ENCODE results near the gene FEZF1. TPM values are rescaled to one million over a fixed set of nuclear protein-coding genes. Genes with fewer than 3 reads are reported as not detected.

Gene FEZF1
- total RNA-seq: not detected

- Mint-ChIP-seq H3K27me3 (peaks cover 94% of the 10 kb centered on the region), H3K27ac (no peak within 1 kb of the TSS), H3K4me1 (no peaks in the 10 kb centered on the region), H3K36me3 (peaks cover 2% of the 10 kb centered on the region), H3K4me3 (peak within 1 kb of the TSS; percentile 14), H3K9me3 (peaks cover 7% of the 10 kb centered on the region)
- DNase-seq: no peak
Observed at GRCh38 chr7:122304319-122304975, at the start of gene FEZF1. FEZF1 (minus strand) TSS chr7:122304750; CDS start chr7:122304437, 313 bp downstream.

- no peaks in the 10 kb centered on the region for H3K9me3 Mint-ChIP-seq
- no peak overlapping the region for H3K27ac Mint-ChIP-seq
- H3K4me3 Mint-ChIP-seq: no peak overlapping the region
- H3K4me1 Mint-ChIP-seq: no peaks in the 10 kb centered on the region
- no peaks in the 10 kb centered on the region for H3K36me3 Mint-ChIP-seq
- no peaks in the 10 kb centered on the region for H3K27me3 Mint-ChIP-seq
- DNase-seq: no peak
Observed at GRCh38 chr7:122352454-122352853, 47.9 kb upstream of the FEZF1 start.

GRCh38 chr7:122350701-122351100 is 46.2 kb upstream of the FEZF1 start:
- H3K9me3 Mint-ChIP-seq: no peaks in the 10 kb centered on the region
- no peak for DNase-seq
- no peaks in the 10 kb centered on the region for H3K36me3 Mint-ChIP-seq
- no peaks in the 10 kb centered on the region for H3K4me1 Mint-ChIP-seq
- no peaks in the 10 kb centered on the region for H3K27me3 Mint-ChIP-seq
- no peak overlapping the region for H3K27ac Mint-ChIP-seq
- no peak overlapping the region for H3K4me3 Mint-ChIP-seq

GRCh38 chr7:122344303-122344620 is 39.7 kb upstream of the FEZF1 start:
- DNase-seq: no peak
- no peak overlapping the region for H3K4me3 Mint-ChIP-seq
- H3K27ac Mint-ChIP-seq: no peak overlapping the region
- no peaks in the 10 kb centered on the region for H3K27me3 Mint-ChIP-seq
- no peaks in the 10 kb centered on the region for H3K4me1 Mint-ChIP-seq
- no peaks in the 10 kb centered on the region for H3K9me3 Mint-ChIP-seq
- no peaks in the 10 kb centered on the region for H3K36me3 Mint-ChIP-seq

GRCh38 chr7:122343601-122344302 is 39.2 kb upstream of the FEZF1 start:
- no peak overlapping the region for H3K27ac Mint-ChIP-seq
- H3K4me3 Mint-ChIP-seq: no peak overlapping the region
- no peaks in the 10 kb centered on the region for H3K36me3 Mint-ChIP-seq
- H3K9me3 Mint-ChIP-seq: no peaks in the 10 kb centered on the region
- H3K27me3 Mint-ChIP-seq: no peaks in the 10 kb centered on the region
- no peaks in the 10 kb centered on the region for H3K4me1 Mint-ChIP-seq
- no peak for DNase-seq

GRCh38 chr7:122340427-122340826 is 35.9 kb upstream of the FEZF1 start:
- Mint-ChIP-seq H3K36me3 (no peaks in the 10 kb centered on the region), H3K9me3 (no peaks in the 10 kb centered on the region), H3K4me1 (no peaks in the 10 kb centered on the region), H3K4me3 (no peak overlapping the region), H3K27me3 (no peaks in the 10 kb centered on the region), H3K27ac (no peak overlapping the region)
- DNase-seq: no peak

- no peaks in the 10 kb centered on the region for H3K9me3 Mint-ChIP-seq
- H3K4me3 Mint-ChIP-seq: no peak overlapping the region
- no peaks in the 10 kb centered on the region for H3K4me1 Mint-ChIP-seq
- H3K27me3 Mint-ChIP-seq: no peaks in the 10 kb centered on the region
- DNase-seq: no peak
- H3K27ac Mint-ChIP-seq: no peak overlapping the region
- no peaks in the 10 kb centered on the region for H3K36me3 Mint-ChIP-seq
Observed at GRCh38 chr7:122339145-122339904, 34.8 kb upstream of the FEZF1 start.

- Mint-ChIP-seq H3K9me3 (no peaks in the 10 kb centered on the region), H3K4me1 (no peaks in the 10 kb centered on the region), H3K27ac (no peak overlapping the region), H3K4me3 (no peak overlapping the region), H3K27me3 (no peaks in the 10 kb centered on the region), H3K36me3 (no peaks in the 10 kb centered on the region)
- no peak for DNase-seq
Observed at GRCh38 chr7:122337011-122337410, 32.5 kb upstream of the FEZF1 start.

GRCh38 chr7:122329145-122329802 is 24.7 kb upstream of the FEZF1 start:
- Mint-ChIP-seq H3K36me3 (no peaks in the 10 kb centered on the region), H3K4me3 (no peak overlapping the region), H3K4me1 (no peaks in the 10 kb centered on the region), H3K27me3 (no peaks in the 10 kb centered on the region), H3K27ac (no peak overlapping the region), H3K9me3 (no peaks in the 10 kb centered on the region)
- no peak for DNase-seq

- Mint-ChIP-seq H3K9me3 (no peaks in the 10 kb centered on the region), H3K4me1 (no peaks in the 10 kb centered on the region), H3K4me3 (no peak overlapping the region), H3K27me3 (no peaks in the 10 kb centered on the region), H3K36me3 (no peaks in the 10 kb centered on the region), H3K27ac (no peak overlapping the region)
- no peak for DNase-seq
Observed at GRCh38 chr7:122327969-122328368, 23.4 kb upstream of the FEZF1 start.

- H3K4me1 Mint-ChIP-seq: no peaks in the 10 kb centered on the region
- H3K36me3 Mint-ChIP-seq: no peaks in the 10 kb centered on the region
- no peak overlapping the region for H3K27ac Mint-ChIP-seq
- no peak for DNase-seq
- no peaks in the 10 kb centered on the region for H3K9me3 Mint-ChIP-seq
- H3K4me3 Mint-ChIP-seq: no peak overlapping the region
- peaks cover 70% of the 10 kb centered on the region for H3K27me3 Mint-ChIP-seq
Observed at GRCh38 chr7:122316467-122317388, 12.2 kb upstream of the FEZF1 start.

- Mint-ChIP-seq H3K36me3 (no peaks in the 10 kb centered on the region), H3K9me3 (no peaks in the 10 kb centered on the region), H3K27ac (no peak overlapping the region), H3K4me1 (peaks cover 6% of the 10 kb centered on the region), H3K4me3 (no peak overlapping the region), H3K27me3 (peaks cover 79% of the 10 kb centered on the region)
- no peak for DNase-seq
Observed at GRCh38 chr7:122315507-122316466, 11.2 kb upstream of the FEZF1 start.

GRCh38 chr7:122314284-122314683 is 9.7 kb upstream of the FEZF1 start:
- Mint-ChIP-seq H3K9me3 (no peaks in the 10 kb centered on the region), H3K4me3 (no peak overlapping the region), H3K4me1 (peaks cover 8% of the 10 kb centered on the region), H3K27ac (no peak overlapping the region), H3K36me3 (no peaks in the 10 kb centered on the region), H3K27me3 (peaks cover 91% of the 10 kb centered on the region)
- DNase-seq: no peak
